Small intestine (tissue), 7 donors: ENCODE data around the gene PAPOLB. TPM values are rescaled to one million over a fixed set of nuclear protein-coding genes. Genes with fewer than 3 reads are reported as not detected.
A peak's percentile ranks its signal among the peaks of the same experiment; 100 is the strongest.

ENCODE experiments used
- DNase-seq, 2 donors: peaks; one replicate each; pipeline versions ENCODE4 v3.0.0 to v3.0.0-alpha.2; 2013
- FAIRE-seq: peaks from 2 replicates; lab custom pipeline; 2012; peaks lifted over from hg19 to GRCh38; lab: Jason Lieb, UNC
- H3K27ac ChIP-seq, 3 donors: one replicate each; pipeline ENCODE4 v1.5.1; 2013; ENCODE audit warnings: low read length in 2 of 3, mild to moderate bottlenecking in 2 of 3, control low read depth in 1 of 3, inconsistent platforms in 1 of 3, low read depth in 1 of 3, moderate library complexity in 1 of 3
- H3K27me3 ChIP-seq, 3 donors: one replicate each; pipeline ENCODE4 v1.6.1; 2013; ENCODE audit warnings: low read length in 3 of 3, inconsistent platforms in 1 of 3; ENCODE audit not compliant: control insufficient read depth in 3 of 3, insufficient read depth in 3 of 3
- H3K36me3 ChIP-seq, 3 donors: one replicate each; pipeline ENCODE4 v1.6.1; 2013; ENCODE audit warnings: low read length in 3 of 3, inconsistent platforms in 1 of 3, low read depth in 1 of 3, mild to moderate bottlenecking in 1 of 3, moderate library complexity in 1 of 3; ENCODE audit not compliant: control insufficient read depth in 3 of 3, insufficient read depth in 2 of 3
- H3K4me1 ChIP-seq, 3 donors: one replicate each; pipeline ENCODE4 v1.6.1; 2013; ENCODE audit warnings: low read length in 2 of 3, inconsistent platforms in 1 of 3, low read depth in 1 of 3, mild to moderate bottlenecking in 1 of 3, moderate library complexity in 1 of 3; ENCODE audit not compliant: control insufficient read depth in 3 of 3, insufficient read depth in 2 of 3
- H3K4me3 ChIP-seq, 3 donors: one replicate each; pipeline ENCODE4 v1.5.1; 2013; ENCODE audit warnings: low read length in 3 of 3, control low read depth in 1 of 3, inconsistent platforms in 1 of 3, low read depth in 1 of 3, mild to moderate bottlenecking in 1 of 3, moderate library complexity in 1 of 3
- H3K9me3 ChIP-seq, 2 donors: one replicate each; pipeline ENCODE4 v1.6.1; 2013; ENCODE audit warnings: low read depth in 1 of 2, low read length in 1 of 2; ENCODE audit not compliant: control insufficient read depth in 2 of 2, insufficient read depth in 1 of 2
- WGBS, 3 donors: extraction: QIAGEN DNeasy Blood & Tissue Kit; methylation state at CpG; one replicate each; pipeline ENCODE4 v1.1.7; 2013; 5-methylcytosine and 5-hydroxymethylcytosine counted together
- polyA plus RNA-seq, 4 donors: library from polyadenylated mRNA; stranded (reverse) in 3 of 4; unstranded in 1 of 4; fragments of 200-250 nt in 3 of 4; fragments of 120-200 nt in 1 of 4; gene quantifications; one replicate each; pipeline versions ENCODE4 v1.2.1 to v1.2.3, GENCODE V29; 2013
- donor health status: healthy with polysubstance abuse.
- donor health status: control.
- donor health status: control.
- donor health status: Bipolar disorder and iron deficiency.
- donor health status: healthy.

The PAPOLB gene
- polyA plus RNA-seq, 4 donors = 0.03 TPM; not detected in 3

DNA sequence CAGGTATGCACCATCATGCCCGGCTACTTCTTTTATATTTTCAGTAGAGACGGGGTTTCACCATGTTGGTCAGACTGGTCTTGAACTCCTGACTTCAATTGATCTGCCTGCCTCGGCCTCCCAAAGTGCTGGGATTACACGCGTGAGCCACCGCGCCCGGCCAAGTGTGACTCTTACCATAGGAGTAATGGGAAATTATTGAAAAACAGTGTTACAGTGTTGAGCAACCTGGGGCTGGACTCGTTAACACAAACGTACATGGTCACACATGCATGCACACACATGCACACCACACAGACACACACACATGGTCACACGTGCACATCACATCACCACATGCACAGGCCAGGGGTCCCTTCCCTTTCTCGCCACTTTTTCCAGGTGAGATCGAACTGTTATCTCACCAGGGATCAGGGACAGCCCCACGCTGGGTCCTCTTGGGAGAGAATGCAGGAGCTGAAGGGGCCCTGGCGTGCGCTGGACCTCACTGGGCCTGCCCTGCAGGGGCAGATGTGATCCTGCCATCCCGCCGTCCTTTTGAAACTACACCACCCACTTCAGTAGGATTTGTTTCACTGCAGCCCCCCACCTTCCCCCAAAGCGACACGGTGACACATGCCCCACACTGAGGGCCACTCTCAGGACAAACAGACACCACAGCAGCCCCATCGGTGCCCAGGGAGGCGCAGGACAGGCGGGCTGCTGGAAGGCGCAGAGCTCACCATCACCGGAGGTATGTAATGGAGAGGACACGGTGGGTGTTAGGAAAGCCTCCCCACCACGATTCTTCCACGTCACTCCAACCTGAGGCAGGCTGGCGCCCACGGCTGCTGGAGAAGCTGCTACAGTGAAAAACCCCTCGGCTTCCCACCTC lies 11.5 kb upstream of the PAPOLB start:
- Histone ChIP-seq H3K4me1 (no peaks in the 10 kb centered on the region), H3K36me3 (peaks cover 0 to 2% (median 0%) of the 10 kb centered on the region in 3 donors), H3K4me3 (no peak overlapping the region), H3K27ac (no peak overlapping the region), H3K27me3 (no peaks in the 10 kb centered on the region), H3K9me3 (peaks cover 0 to 4% of the 10 kb centered on the region in 2 donors)
- 82 to 84% (median 83%) methylated on average over 31 of the region's 31 CpGs for whole genome bisulfite sequencing, 3 donors
- FAIRE-seq = no peak
- no peak for DNase-seq

DNA sequence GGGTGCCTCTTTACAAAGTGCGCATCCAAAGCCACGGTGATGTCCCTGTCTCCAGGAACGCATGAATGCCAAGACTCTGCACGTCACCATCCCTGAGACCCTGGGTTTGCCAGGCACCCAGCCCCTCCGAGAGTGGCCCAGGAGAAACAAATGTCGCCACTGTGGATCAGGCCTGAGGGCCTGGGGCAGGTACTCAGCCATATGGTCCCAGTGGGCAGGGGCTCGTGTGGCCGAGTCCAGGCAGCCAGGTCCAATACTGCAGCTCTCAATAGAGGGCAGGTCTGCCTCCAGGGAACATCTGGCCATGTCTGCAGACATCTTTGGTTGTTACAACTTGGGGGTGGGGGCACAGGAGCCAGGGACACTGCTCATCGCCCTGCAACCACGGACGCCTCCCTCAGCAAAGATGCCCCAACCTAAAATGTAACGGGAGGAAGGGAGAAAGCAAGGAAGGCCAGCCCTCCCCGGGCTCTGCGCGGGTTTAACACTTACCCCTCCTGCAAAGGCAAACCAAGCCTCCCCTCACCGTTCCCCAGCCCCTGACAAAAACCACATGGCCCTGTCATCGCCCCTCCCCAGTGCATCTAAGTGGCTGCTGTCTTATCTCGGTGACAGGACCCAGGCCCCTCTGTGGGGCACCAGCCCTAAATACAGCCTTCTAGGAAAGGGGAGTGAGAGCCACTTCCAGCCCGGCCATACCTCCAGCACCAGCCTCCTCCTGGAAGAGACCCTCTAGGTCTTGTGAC lies 10.3 kb upstream of the PAPOLB start:
- FAIRE-seq = no peak
- Histone ChIP-seq H3K9me3 (peaks cover 0 to 5% of the 10 kb centered on the region in 2 donors), H3K4me1 (no peaks in the 10 kb centered on the region), H3K4me3 (no peak overlapping the region), H3K36me3 (peaks cover 0 to 2% (median 0%) of the 10 kb centered on the region in 3 donors), H3K27ac (no peak overlapping the region), H3K27me3 (no peaks in the 10 kb centered on the region)
- DNase-seq = no peak
- WGBS, 3 donors = 68 to 76% (median 73%) methylated on average over 19 of the region's 19 CpGs

DNA sequence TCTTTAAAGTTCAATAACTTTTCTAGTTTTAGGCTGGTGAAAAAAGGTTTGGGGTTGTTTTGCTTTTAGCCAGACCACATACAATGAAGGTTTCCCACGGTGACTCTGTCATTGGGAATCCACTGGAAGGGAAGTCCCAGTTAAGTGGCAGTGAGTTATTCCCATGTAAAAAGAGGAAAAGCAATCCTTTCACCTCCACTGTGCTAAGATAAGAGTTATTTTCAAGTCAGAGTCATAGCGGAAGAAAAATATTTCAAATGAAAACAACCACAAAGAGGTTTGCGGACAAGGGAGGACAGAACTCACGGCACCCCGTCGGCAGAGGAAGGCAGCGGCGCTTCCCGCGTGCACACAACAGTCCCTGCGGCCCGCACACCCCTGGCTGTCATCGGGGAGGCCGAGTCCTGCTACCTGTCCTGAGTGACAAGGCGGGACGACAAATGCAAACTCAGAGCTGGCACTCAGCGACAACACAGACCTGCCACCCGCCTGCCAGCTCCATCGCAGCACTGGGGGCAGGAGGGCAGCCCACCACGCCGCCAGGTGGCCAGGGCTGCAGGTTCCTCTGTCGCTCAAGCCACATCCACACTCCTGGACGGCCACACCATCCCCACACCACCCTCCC lies 9.3 kb upstream of the PAPOLB start:
- DNase-seq = no peak
- WGBS, 3 donors = 66 to 81% (median 74%) methylated on average over 23 of the region's 23 CpGs
- no peaks in the 10 kb centered on the region for H3K36me3 ChIP-seq
- no peak for FAIRE-seq
- no peak overlapping the region for H3K27ac ChIP-seq
- no peaks in the 10 kb centered on the region for H3K4me1 ChIP-seq
- H3K27me3 ChIP-seq = no peaks in the 10 kb centered on the region
- H3K9me3 ChIP-seq = peaks cover 0 to 5% of the 10 kb centered on the region in 2 donors
- no peak overlapping the region for H3K4me3 ChIP-seq

DNA sequence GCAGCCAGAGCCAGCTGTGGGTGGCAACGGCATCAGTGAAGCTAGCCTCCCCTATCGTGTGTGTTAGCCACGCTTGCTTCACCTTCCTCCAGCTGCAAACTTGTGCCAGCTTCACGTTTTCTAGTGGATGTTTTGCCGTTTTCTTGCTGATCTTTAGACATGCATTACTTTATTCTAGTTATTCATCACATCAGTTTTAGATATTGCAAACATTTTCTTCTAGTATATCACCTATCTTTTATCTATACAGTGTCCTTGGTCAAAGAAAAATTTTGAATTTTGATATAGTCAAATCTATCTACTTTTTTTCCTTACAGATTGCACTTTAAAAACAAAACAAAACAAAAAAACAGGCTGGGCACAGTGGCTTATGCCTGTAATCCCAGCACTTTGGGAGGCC lies 6.7 kb upstream of the PAPOLB start:
- Histone ChIP-seq H3K4me3 (no peak overlapping the region), H3K27me3 (no peaks in the 10 kb centered on the region), H3K9me3 (peaks cover 0 to 5% of the 10 kb centered on the region in 2 donors), H3K36me3 (no peaks in the 10 kb centered on the region), H3K4me1 (no peaks in the 10 kb centered on the region), H3K27ac (no peak overlapping the region)
- no peak for DNase-seq
- WGBS, 3 donors = 80 to 92% (median 83%) methylated on average over 5 of the region's 5 CpGs
- no peak for FAIRE-seq

DNA sequence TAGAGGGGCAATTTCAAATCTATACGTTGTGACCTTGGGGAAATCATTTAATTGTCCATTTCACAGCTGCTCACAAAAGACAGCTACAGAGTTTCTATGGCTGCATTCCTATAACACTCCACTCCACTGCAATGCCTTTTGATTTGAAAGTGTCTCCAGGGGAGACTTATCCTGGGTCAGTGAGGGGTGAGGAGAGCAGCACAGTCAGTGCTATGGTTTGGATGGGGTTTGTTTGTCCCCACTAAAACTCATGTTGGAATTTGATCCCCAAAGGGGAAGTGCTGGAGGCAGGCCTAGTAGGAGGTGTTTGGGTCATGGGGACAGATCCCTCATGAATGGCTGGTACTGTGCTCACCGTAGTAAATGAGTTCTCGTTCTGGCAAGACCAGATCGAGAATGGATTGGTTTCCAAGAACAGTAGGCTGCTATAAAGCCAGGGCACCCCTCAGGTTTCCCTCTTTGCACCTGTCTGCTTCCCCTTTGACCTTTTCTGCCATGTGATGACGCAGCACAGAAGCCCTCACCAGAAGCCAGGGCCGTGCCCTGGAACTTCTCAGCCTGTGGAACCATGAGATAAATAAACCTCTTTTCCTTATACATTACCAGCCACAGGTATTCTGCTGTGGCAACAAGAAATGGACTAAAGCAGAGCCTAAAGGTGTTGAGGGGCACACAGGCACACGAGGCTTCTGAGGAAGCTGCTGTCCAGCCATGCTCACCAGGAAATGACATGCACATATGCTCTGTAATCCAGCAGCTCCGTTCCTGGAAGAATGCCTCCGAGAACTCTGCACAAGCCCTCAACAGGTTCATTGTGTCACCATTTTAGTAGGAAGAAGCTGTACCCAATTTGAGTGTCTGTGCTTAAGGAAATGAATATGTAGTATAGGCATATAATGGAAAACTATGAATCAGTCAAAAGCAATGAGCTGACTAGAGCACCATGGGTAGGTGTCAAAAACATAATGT lies 5.0 kb upstream of the PAPOLB start:
- peaks cover 0 to 6% (median 0%) of the 10 kb centered on the region in 3 donors for H3K27me3 ChIP-seq
- WGBS, 3 donors = 72 to 78% (median 73%) methylated on average over 9 of the region's 9 CpGs
- FAIRE-seq = no peak

DNA sequence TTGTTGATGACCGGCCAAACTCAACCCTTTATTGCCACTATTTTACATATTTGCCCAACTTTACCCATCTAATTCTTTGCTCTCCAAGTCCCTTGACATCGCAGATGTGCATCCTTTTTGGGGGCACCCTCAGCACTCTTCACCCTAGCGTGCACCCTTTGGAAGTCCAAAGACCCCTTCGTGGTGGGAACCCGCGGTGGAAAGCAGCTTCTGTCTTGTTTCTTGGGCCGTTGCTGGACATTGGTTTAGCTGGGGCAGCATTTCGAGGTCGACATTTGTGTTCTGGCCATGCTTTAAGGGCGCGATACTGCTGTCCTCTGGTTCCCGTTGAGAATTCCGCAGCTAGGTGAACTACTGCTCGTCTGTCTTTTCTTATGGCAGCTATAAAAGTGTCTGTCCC lies 326 bp upstream of the PAPOLB start:
- Histone ChIP-seq H3K27ac (no peak overlapping the region), H3K9me3 (no peaks in the 10 kb centered on the region), H3K4me1 (no peaks in the 10 kb centered on the region), H3K4me3 (no peak overlapping the region), H3K27me3 (peaks cover 0 to 19% (median 0%) of the 10 kb centered on the region in 3 donors), H3K36me3 (no peaks in the 10 kb centered on the region)
- DNase-seq (no peak), FAIRE-seq (no peak)
- WGBS, 3 donors = 87 to 90% (median 88%) methylated on average over 14 of the region's 14 CpGs

More for the DNA sequence above, 5.0 kb upstream of the PAPOLB start:
- H3K27ac ChIP-seq = no peak overlapping the region
- peaks cover 0 to 5% of the 10 kb centered on the region in 2 donors for H3K9me3 ChIP-seq
- no peaks in the 10 kb centered on the region for H3K4me1 ChIP-seq
- H3K36me3 ChIP-seq = no peaks in the 10 kb centered on the region
- no peak for DNase-seq
- no peak overlapping the region for H3K4me3 ChIP-seq

DNA sequence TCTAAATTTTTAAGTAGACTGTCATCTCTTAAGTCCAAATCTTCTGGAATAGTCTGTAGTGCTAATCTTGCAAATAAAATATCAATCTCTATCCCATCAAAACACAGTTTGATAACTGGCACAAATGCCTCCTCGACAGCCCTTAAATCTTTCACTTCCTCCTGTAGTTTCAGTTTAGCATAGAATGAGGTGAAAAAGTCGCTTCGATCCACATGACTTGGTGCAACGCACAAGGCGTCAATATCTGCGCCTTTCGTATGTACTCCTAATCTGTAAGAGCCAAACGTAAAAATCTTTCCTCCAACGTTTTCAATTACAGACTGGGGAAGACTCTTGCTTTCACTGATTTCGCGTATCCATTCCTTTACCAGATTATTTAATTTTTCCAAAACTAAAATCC lies 603 bp downstream of the PAPOLB start:
- 87 to 94% (median 90%) methylated on average over 11 of the region's 11 CpGs for WGBS, 3 donors
- FAIRE-seq (no peak), DNase-seq (no peak)
- Histone ChIP-seq H3K4me1 (no peaks in the 10 kb centered on the region), H3K4me3 (peak overlapping the region in 1 of 3 donors; percentile 22), H3K36me3 (no peaks in the 10 kb centered on the region), H3K27ac (no peak overlapping the region), H3K27me3 (peaks cover 0 to 21% (median 0%) of the 10 kb centered on the region in 3 donors), H3K9me3 (no peaks in the 10 kb centered on the region)
